Activated naive CD4-positive, alpha-beta T cell treated with anti-CD3 and anti-CD28 coated beads for 36 hours (primary cell): Measurements from ENCODE around the gene NR0B2. TPM values are rescaled to one million over a fixed set of nuclear protein-coding genes. Genes with fewer than 3 reads are reported as not detected.
A peak's percentile ranks its signal among the peaks of the same experiment; 100 is the strongest.
"Not testable (repeated sequence)": the region's sequence is repeated elsewhere in the genome, so short reads cannot be mapped to it uniquely, and the experiment has no call there.

ENCODE experiments used
- CTCF ChIA-PET: fragments of 350-600 bp; sonication (Branson Sonifier 250); formaldehyde crosslinking; loops from one replicate; lab custom pipeline; 2021; ENCODE audit warnings: antibody characterized with exemption; lab: Charles Lee
- DNase-seq: peaks from one replicate; pipeline ENCODE4 v3.0.0-alpha.2; 2020
- H3K27ac Mint-ChIP-seq: one replicate; pipeline ENCODE4 v1.8.0; 2021; ENCODE audit warnings: mild to moderate bottlenecking, mixed read lengths
- H3K27me3 Mint-ChIP-seq: one replicate; pipeline ENCODE4 v1.8.0; 2021; ENCODE audit warnings: low read depth, mixed read lengths
- H3K36me3 Mint-ChIP-seq: one replicate; pipeline ENCODE4 v1.8.0; 2021; ENCODE audit warnings: low read depth, mixed read lengths
- H3K4me1 Mint-ChIP-seq: one replicate; pipeline ENCODE4 v1.8.0; 2021; ENCODE audit warnings: low read depth, mixed read lengths
- H3K4me3 Mint-ChIP-seq: one replicate; pipeline ENCODE4 v1.8.0; 2021; ENCODE audit warnings: mild to moderate bottlenecking, moderate library complexity, mixed read lengths
- H3K9me3 Mint-ChIP-seq: one replicate; pipeline ENCODE4 v1.8.0; 2021; ENCODE audit warnings: mixed read lengths
- intact Hi-C: fragments of 100-400 bp; cut with micrococcal nuclease; formaldehyde crosslinking; loops from one replicate; pipeline ENCODE4 v1.15.1; 2023
- total RNA-seq, 2 experiments: library from RNA; stranded (reverse); gene quantifications; one replicate each; pipeline ENCODE4 v1.2.3, GENCODE V29; 2021

NR0B2 gene
- total RNA-seq, 2 experiments from 2014 or later: not detected

DNA sequence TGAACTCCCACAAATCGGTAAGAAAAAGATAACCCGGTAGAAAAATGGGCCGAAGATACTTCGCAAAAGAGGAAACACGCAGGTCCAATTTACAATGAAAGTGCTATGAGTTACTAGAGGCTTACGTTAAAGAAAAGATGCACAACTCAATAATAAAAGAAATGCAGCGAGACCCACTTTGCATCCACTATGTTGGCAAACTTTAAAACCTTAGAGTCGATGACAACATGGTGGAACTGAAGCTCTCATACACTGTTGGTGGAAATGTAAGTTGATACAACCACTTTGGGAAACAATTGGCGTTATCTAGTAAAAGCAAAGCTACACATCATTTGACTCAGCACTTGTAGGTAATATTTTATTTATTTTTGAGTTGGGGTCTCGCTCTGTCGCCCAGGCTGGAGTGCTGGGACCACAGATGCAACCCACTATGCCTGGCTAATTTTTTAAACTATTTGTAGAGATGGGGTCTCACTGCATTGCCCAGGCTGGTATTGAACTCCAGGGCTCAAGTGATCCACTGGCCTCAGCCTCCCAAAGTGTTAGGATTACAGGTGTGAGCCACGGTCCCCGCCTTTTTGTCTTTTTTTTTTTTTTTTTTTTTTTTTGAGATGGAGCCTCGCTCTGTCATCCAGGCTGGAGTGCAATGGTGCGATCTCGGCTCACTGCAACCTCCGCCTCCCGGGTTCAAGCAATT lies 12.8 kb downstream of the NR0B2 start:
- intact Hi-C loops: loop anchor here (1.0 kb wide), 1 partner anchor 20 kb away; the partner anchor contains the start of gene NUDC
- no peak for DNase-seq
- Mint-ChIP-seq H3K27ac (peak overlapping the region; percentile 97), H3K4me1 (peaks cover 20% of the 10 kb centered on the region), H3K9me3 (no peaks in the 10 kb centered on the region), H3K4me3 (peak overlapping the region; percentile 97), H3K27me3 (no peaks in the 10 kb centered on the region), H3K36me3 (peaks cover 1% of the 10 kb centered on the region)
- CTCF ChIA-PET: interaction anchor here (0.6 to 2.3 kb wide), 4 partner anchors 10 to 707 kb away, joined by 3 to 7 read pairs (median 3); no protein-coding TSS in a partner anchor

DNA sequence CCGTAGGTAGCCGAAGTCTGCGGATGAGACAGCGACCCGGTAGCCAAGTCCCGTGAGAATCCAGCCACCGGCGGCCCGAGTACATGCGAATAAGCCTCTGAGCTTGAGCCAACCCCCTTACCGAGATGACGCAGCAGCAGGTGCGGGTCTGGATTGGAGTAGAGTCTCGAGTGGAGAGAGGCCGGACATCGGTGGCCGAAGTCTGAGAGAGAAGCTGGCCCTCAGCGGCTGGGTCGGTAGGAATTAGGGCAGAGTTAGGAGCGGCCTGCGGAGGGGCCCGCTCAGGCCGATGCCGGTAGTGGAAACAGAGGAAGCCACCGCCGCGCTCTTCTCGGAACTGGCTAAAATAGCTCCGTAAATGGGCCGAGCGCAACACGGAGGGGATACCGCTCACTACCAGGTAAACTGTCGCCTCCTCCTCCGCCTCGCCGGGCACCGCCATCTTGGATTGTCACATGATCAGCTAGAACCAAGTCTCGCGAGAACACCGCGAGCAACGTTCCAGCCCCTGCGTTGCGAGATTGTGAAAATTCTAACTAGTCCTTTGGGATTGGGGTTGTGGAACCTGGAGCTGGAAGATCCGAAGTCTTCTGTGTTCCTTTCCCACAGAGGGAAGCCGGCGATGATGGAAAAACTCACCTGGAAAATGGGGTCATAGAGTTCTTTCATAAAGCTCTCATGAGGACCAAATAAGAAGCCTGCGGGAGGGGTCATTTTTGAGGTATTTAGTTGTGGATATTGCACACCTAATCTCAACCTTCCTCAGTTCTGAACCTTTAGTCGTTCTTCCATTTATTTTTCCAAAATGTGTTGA lies 13.6 kb downstream of the NR0B2 start, which contains the start of gene GPATCH3:
Gene GPATCH3, minus strand, starts transcription at position 467 of the 814 bp plus-strand sequence. Its CDS starts 25 bp downstream, at position 442.
- Mint-ChIP-seq H3K27ac (peak within 1 kb of the TSS; percentile 97), H3K36me3 (peaks cover 3% of the 10 kb centered on the region), H3K9me3 (no peaks in the 10 kb centered on the region), H3K27me3 (no peaks in the 10 kb centered on the region), H3K4me1 (peaks cover 20% of the 10 kb centered on the region), H3K4me3 (peak within 1 kb of the TSS; percentile 97)
- peak; percentile 95 for DNase-seq
- intact Hi-C loops: loop anchor here (1.0 kb wide), 1 partner anchor 21 kb away; the partner anchor contains the start of gene NUDC
- CTCF ChIA-PET: interaction anchor here (0.6 to 2.3 kb wide), 6 partner anchors 9 to 708 kb away, joined by 3 to 7 read pairs (median 3); no protein-coding TSS in a partner anchor

DNA sequence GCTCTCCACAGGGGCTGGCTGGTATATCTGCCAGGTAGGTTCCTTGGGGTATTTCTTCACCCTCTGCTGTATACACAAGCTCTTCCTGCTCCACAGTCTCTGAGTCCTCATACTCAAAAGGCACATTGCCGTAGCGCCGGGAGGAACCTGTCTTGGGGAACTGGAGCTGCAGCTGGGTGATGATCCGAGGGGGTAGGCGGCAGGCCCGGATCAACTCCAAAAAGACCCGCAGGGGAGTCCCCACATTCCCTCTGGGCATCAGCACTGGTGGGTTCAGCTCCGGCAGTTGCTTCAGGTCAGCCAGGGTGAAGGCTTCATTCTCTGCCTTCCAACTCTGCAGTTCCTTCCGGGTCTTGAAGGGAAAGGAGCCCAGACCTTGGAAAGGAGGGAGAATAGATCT lies 16.4 kb downstream of the NR0B2 start:
- CTCF ChIA-PET: interaction anchor here (1.1 kb wide), 1 partner anchor 8 kb away, joined by 3 read pairs; no protein-coding TSS in a partner anchor

DNA sequence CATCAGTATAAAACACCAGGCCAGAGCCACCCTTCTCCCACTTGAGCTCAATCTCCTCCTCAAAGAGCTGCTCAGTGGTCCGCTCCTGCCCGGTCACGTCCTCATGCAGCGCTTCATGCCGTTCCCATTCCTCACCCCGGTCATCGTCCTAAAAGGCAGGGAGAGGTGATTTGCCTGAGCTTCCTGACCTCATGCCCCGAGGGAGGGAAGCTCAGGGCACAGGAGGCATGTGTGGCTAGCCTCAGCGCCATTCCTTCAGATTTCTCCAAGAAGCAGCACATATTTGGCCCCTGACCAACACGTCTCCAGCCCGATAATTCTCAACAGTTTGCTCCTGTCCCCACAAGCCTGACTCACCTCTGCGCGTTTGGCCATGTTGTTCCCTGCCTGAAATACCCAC lies 19.5 kb downstream of the NR0B2 start:
- intact Hi-C loops: loop anchor here (5.0 kb wide), 1 partner anchor 98 kb away; the partner anchor contains the start of gene TRNP1

More for the DNA sequence above, 16.4 kb downstream of the NR0B2 start:
- Mint-ChIP-seq H3K9me3 (no peaks in the 10 kb centered on the region), H3K4me3 (no peak overlapping the region), H3K27me3 (no peaks in the 10 kb centered on the region), H3K36me3 (peaks cover 11% of the 10 kb centered on the region), H3K4me1 (peaks cover 20% of the 10 kb centered on the region), H3K27ac (no peak overlapping the region)
- intact Hi-C loops: no loop called here
- DNase-seq: no peak

DNA sequence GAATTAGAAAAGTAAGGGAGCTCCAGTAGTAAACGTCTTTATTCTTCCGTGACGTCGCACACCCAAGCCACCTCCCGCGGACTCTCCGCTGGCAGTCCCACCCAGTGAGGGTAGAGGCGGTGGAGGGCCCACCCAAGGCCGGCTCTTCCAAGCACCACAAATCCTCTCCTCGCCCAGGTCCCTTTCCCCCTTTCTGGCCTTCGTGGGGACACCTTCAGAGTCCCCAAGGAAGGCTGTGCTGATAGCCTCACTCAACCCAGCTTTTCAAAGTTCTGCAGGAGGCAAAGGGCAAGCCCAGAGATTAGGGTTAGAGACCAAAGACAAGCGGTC lies 23.3 kb downstream of the NR0B2 start:
- H3K27ac Mint-ChIP-seq: peak overlapping the region; percentile 91
- DNase-seq: no peak
- H3K9me3 Mint-ChIP-seq: no peaks in the 10 kb centered on the region
- CTCF ChIA-PET: interaction anchor here (0.6 to 1.0 kb wide), 4 partner anchors 10 to 225 kb away, joined by 3 to 5 read pairs (median 4); partner anchors contain the start of gene GPATCH3
- H3K4me1 Mint-ChIP-seq: peaks cover 30% of the 10 kb centered on the region
- no peaks in the 10 kb centered on the region for H3K27me3 Mint-ChIP-seq
- H3K4me3 Mint-ChIP-seq: peak overlapping the region; percentile 94
- peaks cover 23% of the 10 kb centered on the region for H3K36me3 Mint-ChIP-seq
- intact Hi-C loops: loop anchor here (2.0 to 5.0 kb wide), 2 partner anchors 26 to 102 kb away; partner anchors contain the start of gene TRNP1

More for the DNA sequence above, 19.5 kb downstream of the NR0B2 start:
- CTCF ChIA-PET: interaction anchor here (1.6 kb wide), 1 partner anchor 14 kb away, joined by 6 read pairs; no protein-coding TSS in a partner anchor
- H3K27me3 Mint-ChIP-seq: no peaks in the 10 kb centered on the region
- no peak overlapping the region for H3K27ac Mint-ChIP-seq
- H3K4me3 Mint-ChIP-seq: no peak overlapping the region
- H3K36me3 Mint-ChIP-seq: peaks cover 16% of the 10 kb centered on the region
- no peaks in the 10 kb centered on the region for H3K9me3 Mint-ChIP-seq
- H3K4me1 Mint-ChIP-seq: peaks cover 21% of the 10 kb centered on the region
- DNase-seq: no peak

DNA sequence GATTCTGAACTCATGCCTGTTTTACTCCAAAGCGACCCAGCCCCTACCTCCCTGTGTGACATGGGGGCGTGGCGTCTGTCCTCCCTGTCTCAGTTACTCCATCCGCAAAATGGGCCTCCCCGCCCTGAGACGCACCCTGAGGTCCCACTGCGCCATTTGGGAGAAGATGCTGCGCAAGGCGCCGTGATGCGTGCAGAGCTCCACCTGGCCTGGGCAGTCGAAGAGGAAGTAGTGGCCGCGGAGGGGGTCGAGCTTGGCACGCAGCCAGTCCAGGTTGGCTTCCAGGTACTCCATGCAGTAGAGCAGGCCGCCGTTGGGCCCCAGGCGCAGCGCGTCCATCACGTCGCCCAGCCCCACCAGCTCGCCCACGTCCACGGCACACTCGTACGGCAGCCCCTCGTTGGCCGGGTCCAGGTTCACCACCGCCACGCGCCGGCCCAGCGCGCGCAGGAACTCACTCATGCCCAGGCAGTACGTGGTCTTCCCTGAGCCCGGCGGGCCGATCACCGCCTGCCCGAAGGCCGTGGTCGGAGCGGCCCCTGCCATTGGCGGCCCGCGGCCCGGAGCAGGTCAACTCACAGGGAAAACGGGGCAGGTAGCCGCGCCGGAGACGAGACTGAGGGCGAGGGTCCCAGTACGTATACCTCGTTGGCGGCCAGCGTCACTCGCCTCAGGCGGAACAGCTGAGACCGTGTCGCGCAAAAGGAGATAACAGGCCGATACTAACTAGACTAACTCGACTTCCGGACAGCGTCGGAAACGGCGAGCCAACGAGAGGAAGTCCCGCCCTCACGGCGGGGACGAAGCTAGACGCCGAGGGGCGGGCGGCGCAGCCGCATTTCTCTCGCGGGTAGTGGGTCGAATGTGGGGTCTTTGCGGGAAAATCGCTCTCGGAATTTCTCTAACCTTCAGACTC lies 24.0 kb downstream of the NR0B2 start, which contains the start of gene GPN2:
Gene GPN2, minus strand, starts transcription at position 733 of the 916 bp plus-strand sequence. Its CDS starts 187 bp downstream, at position 546.
- intact Hi-C loops: loop anchor here (2.0 to 5.0 kb wide), 2 partner anchors 25 to 102 kb away; partner anchors contain the start of gene TRNP1
- Mint-ChIP-seq H3K9me3 (no peaks in the 10 kb centered on the region), H3K27me3 (no peaks in the 10 kb centered on the region), H3K27ac (peak within 1 kb of the TSS; percentile 91), H3K4me3 (peak within 1 kb of the TSS; percentile 94), H3K36me3 (peaks cover 28% of the 10 kb centered on the region), H3K4me1 (peaks cover 30% of the 10 kb centered on the region)
- peak; percentile 82 for DNase-seq
- CTCF ChIA-PET: interaction anchor here (0.6 to 2.5 kb wide), 6 partner anchors 11 to 224 kb away, joined by 3 to 14 read pairs (median 4); partner anchors contain the start of gene GPATCH3

DNA sequence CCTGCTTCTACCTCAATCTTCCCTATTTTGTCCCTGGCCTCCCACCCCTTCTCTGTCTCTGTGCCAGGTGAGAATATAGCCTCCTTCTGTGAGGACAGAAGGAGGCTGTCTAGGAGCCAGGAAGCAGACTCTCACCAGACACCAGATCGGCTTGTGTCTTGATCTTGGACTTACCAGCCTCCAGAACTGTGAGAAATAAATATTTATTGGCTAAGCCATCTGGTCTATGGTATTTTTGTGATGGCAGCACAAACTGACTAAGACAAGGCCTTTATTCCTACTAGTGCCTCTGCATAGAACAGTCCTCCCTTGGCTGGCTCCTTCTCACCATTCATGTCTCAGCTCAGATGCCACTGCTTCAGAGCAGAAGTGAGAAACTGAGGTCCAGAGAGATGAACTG lies 25.5 kb downstream of the NR0B2 start:
- H3K27me3 Mint-ChIP-seq: no peaks in the 10 kb centered on the region
- H3K36me3 Mint-ChIP-seq: peaks cover 36% of the 10 kb centered on the region
- CTCF ChIA-PET: interaction anchor here (0.6 to 2.5 kb wide), 9 partner anchors 9 to 289 kb away, joined by 3 to 14 read pairs (median 3); no protein-coding TSS in a partner anchor
- peaks cover 30% of the 10 kb centered on the region for H3K4me1 Mint-ChIP-seq
- intact Hi-C loops: no loop called here
- H3K9me3 Mint-ChIP-seq: no peaks in the 10 kb centered on the region
- peak overlapping the region; percentile 94 for H3K4me3 Mint-ChIP-seq
- DNase-seq: no peak
- peak overlapping the region; percentile 36 for H3K27ac Mint-ChIP-seq

DNA sequence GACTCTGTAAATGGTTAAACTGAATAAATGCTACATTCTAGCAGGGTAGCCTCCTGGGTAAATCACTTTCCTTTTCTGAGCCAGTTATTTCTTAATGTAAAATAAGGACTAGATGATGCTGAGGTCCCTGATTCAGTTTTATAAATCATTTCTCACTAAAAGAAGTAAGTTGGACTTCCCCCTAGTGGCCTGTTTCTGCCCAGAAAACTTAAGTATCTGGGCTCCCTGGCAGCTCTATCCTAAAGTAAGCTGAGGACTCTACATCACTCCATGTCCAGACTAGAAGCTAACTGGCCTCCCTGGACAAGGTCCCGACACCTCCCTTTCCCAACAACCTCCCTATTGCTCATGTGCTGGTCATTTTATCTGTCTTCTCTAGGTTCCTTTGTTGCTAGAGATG lies 26.6 kb downstream of the NR0B2 start:
- Mint-ChIP-seq H3K36me3 (peaks cover 40% of the 10 kb centered on the region), H3K27ac (peak overlapping the region; percentile 76), H3K27me3 (no peaks in the 10 kb centered on the region), H3K9me3 (no peaks in the 10 kb centered on the region), H3K4me3 (no peak overlapping the region), H3K4me1 (peaks cover 30% of the 10 kb centered on the region)
- intact Hi-C loops: no loop called here
- peak; percentile 27 for DNase-seq
- CTCF ChIA-PET: interaction anchor here (0.6 to 2.5 kb wide), 15 partner anchors 8 to 508 kb away, joined by 3 to 14 read pairs (median 3); partner anchors contain the start of gene GPATCH3

DNA sequence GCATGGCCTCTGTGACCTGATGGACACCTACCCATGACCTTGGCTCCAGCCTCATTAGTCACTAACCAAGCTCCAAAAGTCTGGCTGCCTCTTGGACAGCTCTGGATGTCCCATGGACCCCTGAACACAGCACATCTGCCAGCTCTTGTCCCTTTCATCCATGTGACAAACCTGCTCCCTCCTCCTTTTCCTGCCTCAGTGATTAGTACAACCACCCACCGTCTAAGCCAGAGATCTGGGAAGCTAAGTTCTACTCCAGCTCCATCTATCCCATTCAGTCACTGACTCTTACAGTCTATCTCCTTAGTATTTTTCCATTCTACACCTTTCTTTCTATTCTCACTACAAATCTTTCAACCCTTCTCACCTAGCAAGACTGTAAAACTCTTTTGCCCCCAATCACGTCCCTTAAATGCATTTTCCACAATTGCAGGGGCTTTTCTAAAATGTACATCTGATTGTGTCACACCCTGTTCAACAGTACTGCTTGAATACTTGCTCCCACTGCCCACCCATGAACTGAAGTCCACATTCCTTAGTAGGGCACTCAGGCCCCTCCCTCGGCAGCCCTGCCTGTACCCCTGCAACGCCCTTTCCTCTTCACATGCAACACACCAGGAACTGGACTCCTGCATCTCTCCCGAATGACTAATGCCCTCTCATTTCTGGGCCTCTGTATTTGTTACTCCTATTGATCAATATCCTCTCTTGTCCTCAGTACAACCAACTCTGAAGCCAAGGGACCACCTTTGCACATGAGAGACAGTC lies 30.9 kb downstream of the NR0B2 start:
- CTCF ChIA-PET: interaction anchor here (0.5 to 1.9 kb wide), 4 partner anchors 12 to 1777 kb away, joined by 3 to 4 read pairs (median 4); no protein-coding TSS in a partner anchor
- H3K4me1 Mint-ChIP-seq: peaks cover 4% of the 10 kb centered on the region

DNA sequence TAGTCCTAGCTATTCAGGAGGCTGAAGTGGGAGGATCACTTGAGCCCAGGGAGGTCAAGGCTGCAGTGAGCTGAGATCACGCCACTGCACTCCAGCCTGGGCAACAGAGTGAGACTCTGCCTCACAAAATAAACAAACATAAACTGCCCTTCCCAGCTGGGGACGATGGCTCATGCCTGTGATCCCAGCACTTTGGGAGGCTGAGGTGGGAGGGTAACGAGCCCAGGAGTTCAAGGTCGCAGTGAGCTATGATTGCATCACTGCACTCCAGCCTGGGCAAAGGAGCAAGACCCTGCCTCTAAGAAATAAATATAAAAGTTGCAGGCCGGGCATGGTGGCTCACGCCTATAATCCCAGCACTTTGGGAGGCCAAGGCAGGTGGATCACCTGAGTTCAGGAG lies 32.2 kb downstream of the NR0B2 start:
- H3K9me3 Mint-ChIP-seq, H3K4me3 Mint-ChIP-seq, intact Hi-C loops, H3K4me1 Mint-ChIP-seq, H3K27ac Mint-ChIP-seq, H3K27me3 Mint-ChIP-seq, DNase-seq: not testable (repeated sequence)
- CTCF ChIA-PET: interaction anchor here (1.0 to 2.0 kb wide), 9 partner anchors 11 to 279 kb away, joined by 3 to 8 read pairs (median 4); no protein-coding TSS in a partner anchor
- H3K36me3 Mint-ChIP-seq: peaks cover 26% of the 10 kb centered on the region

More for the DNA sequence above, 30.9 kb downstream of the NR0B2 start:
- Mint-ChIP-seq H3K27ac (no peak overlapping the region), H3K36me3 (peaks cover 30% of the 10 kb centered on the region), H3K27me3 (no peaks in the 10 kb centered on the region), H3K4me3 (no peak overlapping the region), H3K9me3 (no peaks in the 10 kb centered on the region)
- intact Hi-C loops: no loop called here
- DNase-seq: no peak
